Measurements from ENCODE around the gene MAPK8IP1.

MAPK8IP1 gene

DNA sequence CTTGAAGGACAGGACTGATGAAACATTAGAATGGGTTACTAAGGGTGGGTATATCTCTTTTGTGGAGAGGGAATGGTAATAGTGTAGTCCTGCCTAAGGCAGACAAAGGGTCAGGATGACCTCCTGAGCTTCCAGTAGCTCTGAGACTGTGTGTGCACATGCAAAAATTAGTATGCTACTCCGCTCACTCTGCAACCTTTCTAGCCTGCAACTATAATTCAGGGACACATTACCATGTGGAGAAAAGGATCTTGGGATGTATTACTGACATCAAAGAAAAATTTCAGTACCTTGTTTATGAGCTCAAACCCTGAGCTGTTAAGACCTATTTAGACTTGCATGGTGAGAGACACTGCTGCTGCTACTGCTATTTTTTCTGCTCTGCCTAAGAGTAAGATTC, 62.4 kb downstream of the MAPK8IP1 start:
- DNase-seq, result no peak

DNA sequence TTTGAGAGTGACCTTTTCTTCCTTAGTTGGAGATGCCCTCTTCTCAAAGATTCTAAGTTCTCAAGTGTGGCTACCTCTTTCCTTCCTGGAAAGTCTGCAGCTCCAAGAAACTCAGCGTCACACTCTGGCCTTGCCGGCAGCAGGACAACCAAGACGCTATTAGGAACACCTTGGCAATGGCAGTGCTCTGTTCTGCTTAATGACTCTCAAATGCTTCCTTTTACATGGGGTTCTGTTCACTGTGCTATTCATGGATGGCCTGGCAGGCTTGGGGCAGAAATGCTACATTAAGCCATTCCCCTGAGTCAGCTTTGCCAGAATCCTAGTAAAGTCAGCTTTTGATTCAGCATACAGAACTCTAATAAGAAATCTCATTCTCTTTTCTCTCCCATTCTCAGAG, 62.9 kb downstream of the MAPK8IP1 start:
- no peak for DNase-seq

DNA sequence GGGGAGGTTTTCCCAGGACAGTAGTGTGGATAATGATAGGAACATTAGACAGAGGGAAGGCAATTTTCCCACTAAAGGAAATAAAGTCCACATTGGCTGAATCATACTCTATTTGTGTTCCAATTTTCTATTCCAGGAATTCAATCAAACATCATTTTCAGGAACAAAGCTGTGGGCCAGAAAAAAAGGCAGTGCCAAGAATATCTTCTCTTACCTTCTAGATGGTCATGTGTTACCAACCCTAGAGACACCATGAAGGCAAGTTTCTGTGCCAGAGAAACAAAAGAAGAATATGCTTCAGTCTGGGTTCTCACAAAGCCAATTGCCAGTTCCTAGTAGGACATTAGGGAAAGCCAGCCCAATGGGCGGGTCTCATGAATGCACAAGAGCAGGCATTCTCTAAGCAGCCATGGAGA, 64.5 kb downstream of the MAPK8IP1 start:
- DNase-seq, result no peak
